Smooth muscle cell (in vitro differentiated cells): ENCODE data around the gene ARHGEF12. TPM values are rescaled to one million over a fixed set of nuclear protein-coding genes. Genes with fewer than 3 reads are reported as not detected.
"Not testable (repeated sequence)": the region's sequence is repeated elsewhere in the genome, so short reads cannot be mapped to it uniquely, and the experiment has no call there.

ENCODE experiments used
- DNase-seq: peaks from one replicate; lab custom pipeline; 2025; ENCODE audit not compliant: unreplicated experiment; lab: John Stamatoyannopoulos, UW
- H2AFZ ChIP-seq: fragments of 200-600 bp; sonication (generic); 2 replicates; pipeline ENCODE4 v1.6.0; 2016; ENCODE audit warnings: antibody characterized with exemption, low read depth, mild to moderate bottlenecking
- H3F3A ChIP-seq: fragments of 200-600 bp; sonication (generic); 2 replicates; pipeline ENCODE4 v1.6.0; 2017; ENCODE audit warnings: antibody characterized with exemption, low read depth
- H3K27ac ChIP-seq: fragments of 200-600 bp; sonication (generic); 2 replicates; pipeline ENCODE4 v1.5.1; 2016; ENCODE audit warnings: low read depth, mild to moderate bottlenecking
- H3K27me3 ChIP-seq: fragments of 200-600 bp; sonication (generic); 2 replicates; pipeline ENCODE4 v1.6.1; 2016; ENCODE audit warnings: low read depth, mild to moderate bottlenecking
- H3K36me3 ChIP-seq: fragments of 200-600 bp; sonication (generic); 2 replicates; pipeline ENCODE4 v1.5.1; 2016; ENCODE audit warnings: low read depth
- H3K4me1 ChIP-seq: fragments of 200-600 bp; sonication (generic); 2 replicates; pipeline ENCODE4 v1.5.1; 2016; ENCODE audit warnings: low read depth
- H3K4me2 ChIP-seq: fragments of 200-600 bp; sonication (generic); 2 replicates; pipeline ENCODE4 v1.6.0; 2016; ENCODE audit warnings: mild to moderate bottlenecking
- H3K4me3 ChIP-seq: fragments of 200-600 bp; sonication (generic); 2 replicates; pipeline ENCODE4 v1.5.1; 2016; ENCODE audit warnings: mild to moderate bottlenecking
- H3K79me2 ChIP-seq: fragments of 200-600 bp; sonication (generic); 2 replicates; pipeline ENCODE4 v1.6.0; 2016; ENCODE audit warnings: low read depth, mild to moderate bottlenecking
- H3K9ac ChIP-seq: fragments of 200-600 bp; sonication (generic); 2 replicates; pipeline ENCODE4 v1.6.0; 2016; ENCODE audit warnings: low read depth
- H3K9me3 ChIP-seq: fragments of 200-600 bp; sonication (generic); replicated peaks from 2 replicates; pipeline ENCODE4 v1.5.1; 2016; ENCODE audit warnings: low read depth
- H4K20me1 ChIP-seq: fragments of 200-600 bp; sonication (generic); 2 replicates; pipeline ENCODE4 v1.6.0; 2016; ENCODE audit warnings: low read depth
- WGBS: methylation state at CpG from one replicate; pipeline ENCODE4 v1.1.7; 2016; ENCODE audit warnings: low lambda C conversion rate; 5-methylcytosine and 5-hydroxymethylcytosine counted together
- polyA plus RNA-seq: library from polyadenylated mRNA; unstranded; fragments of >200 nt; fragmentation: Nextera tagmentation; extraction: Ambion mirVana; gene quantifications from 2 replicates; pipeline ENCODE4 v1.2.1, GENCODE V29; 2016
- total RNA-seq: library from RNA; depleted of rRNA; stranded (reverse); fragments of >200 nt; gene quantifications from 2 replicates; pipeline ENCODE4 v1.2.3, GENCODE V29; 2014
- TF ChIP-seq, protein P1 (sequence below): fragments of 200-600 bp; sonication (generic); IDR thresholded peaks from 2 replicates; pipeline ENCODE4 v1.5.1; 2017; ENCODE audit warnings: borderline replicate concordance, mild to moderate bottlenecking, antibody characterized with exemption; ENCODE audit not compliant: insufficient read depth, poor library complexity, severe bottlenecking

The ARHGEF12 gene
- total and polyA plus RNA-seq, 2 experiments from 2014 or later, result 24.6 to 89.4 TPM

DNA sequence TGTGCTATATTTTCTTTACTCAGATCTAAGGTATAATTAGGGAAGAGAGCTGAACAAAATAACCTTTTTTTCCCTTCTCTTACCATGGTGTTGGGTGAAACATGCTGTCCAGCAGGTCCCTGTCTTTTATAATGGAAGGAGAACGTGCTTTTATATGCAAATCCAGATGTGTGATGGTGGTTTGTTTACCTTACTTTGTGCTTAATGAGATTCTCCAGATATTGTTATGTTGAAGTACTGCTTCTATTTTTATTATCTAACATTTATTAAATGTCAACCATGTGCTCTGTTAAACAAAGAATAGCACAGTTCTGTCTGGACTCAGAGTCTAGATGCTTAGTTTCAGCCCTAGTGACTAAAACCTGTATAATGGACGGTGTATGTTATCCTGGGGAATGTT lies 165.2 kb downstream of the ARHGEF12 start:
- Histone ChIP-seq H3K4me2 (no peak overlapping the region), H4K20me1 (no peaks in the 10 kb centered on the region), H3K4me3 (no peak overlapping the region), H2AFZ (no peak overlapping the region), H3F3A (no peaks in the 10 kb centered on the region), H3K27ac (no peak overlapping the region), H3K27me3 (peaks cover 26% of the 10 kb centered on the region), H3K4me1 (no peaks in the 10 kb centered on the region), H3K79me2 (no peaks in the 10 kb centered on the region), H3K9me3 (no peaks in the 10 kb centered on the region), H3K9ac (no peak overlapping the region), H3K36me3 (no peaks in the 10 kb centered on the region)
- TF ChIP-seq, protein P1, sequence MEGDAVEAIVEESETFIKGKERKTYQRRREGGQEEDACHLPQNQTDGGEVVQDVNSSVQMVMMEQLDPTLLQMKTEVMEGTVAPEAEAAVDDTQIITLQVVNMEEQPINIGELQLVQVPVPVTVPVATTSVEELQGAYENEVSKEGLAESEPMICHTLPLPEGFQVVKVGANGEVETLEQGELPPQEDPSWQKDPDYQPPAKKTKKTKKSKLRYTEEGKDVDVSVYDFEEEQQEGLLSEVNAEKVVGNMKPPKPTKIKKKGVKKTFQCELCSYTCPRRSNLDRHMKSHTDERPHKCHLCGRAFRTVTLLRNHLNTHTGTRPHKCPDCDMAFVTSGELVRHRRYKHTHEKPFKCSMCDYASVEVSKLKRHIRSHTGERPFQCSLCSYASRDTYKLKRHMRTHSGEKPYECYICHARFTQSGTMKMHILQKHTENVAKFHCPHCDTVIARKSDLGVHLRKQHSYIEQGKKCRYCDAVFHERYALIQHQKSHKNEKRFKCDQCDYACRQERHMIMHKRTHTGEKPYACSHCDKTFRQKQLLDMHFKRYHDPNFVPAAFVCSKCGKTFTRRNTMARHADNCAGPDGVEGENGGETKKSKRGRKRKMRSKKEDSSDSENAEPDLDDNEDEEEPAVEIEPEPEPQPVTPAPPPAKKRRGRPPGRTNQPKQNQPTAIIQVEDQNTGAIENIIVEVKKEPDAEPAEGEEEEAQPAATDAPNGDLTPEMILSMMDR, result no peak
- DNase-seq, result no peak
- WGBS, result 64% methylated on average over 2 of the region's 2 CpGs

DNA sequence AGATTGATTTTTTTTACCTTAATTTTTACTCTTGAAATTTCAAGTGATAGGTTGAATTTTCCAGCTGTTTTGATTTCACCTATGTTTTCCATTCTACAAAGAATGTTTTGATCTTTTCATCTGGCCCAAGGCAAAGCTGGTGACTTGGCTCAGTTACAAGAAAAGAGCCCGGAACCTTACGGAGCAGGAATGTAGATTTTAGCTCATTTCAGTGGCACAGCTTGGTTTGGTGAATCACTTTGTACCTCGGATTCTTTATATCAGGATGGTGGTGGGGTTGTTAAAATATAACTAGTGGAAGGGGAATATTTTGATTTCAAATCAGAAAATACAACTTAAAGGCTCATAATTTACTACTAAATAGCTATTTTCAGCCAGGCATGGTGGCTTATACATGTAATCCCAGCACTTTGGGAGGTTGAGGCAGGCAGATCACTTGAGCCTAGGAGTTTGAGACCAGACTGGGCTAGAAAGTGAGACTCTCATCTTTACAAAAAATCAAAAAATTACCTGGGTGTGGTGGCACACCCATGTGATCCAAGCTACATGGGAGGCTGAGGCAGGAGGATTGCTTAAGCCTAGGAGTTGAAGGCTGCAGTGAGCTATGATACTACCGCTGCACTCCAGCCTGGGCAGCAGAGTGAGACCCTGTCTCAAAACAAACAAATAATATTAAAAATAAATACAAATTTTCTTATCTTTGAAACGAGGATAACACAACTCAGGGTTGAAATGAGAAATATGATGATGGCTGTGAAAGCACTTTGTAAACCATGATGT lies 166.0 kb downstream of the ARHGEF12 start:
- Histone ChIP-seq H3K4me1 (no peaks in the 10 kb centered on the region), H3K4me3 (no peak overlapping the region), H2AFZ (no peak overlapping the region), H3K27ac (no peak overlapping the region), H3K4me2 (no peak overlapping the region), H3K9ac (no peak overlapping the region), H4K20me1 (no peaks in the 10 kb centered on the region), H3K79me2 (no peaks in the 10 kb centered on the region), H3K9me3 (no peaks in the 10 kb centered on the region), H3K36me3 (no peaks in the 10 kb centered on the region), H3K27me3 (peaks cover 30% of the 10 kb centered on the region), H3F3A (no peaks in the 10 kb centered on the region)
- no peak for DNase-seq
- TF ChIP-seq, protein P1, result no peak
- whole genome bisulfite sequencing, result 90% methylated on average over 5 of the region's 5 CpGs

DNA sequence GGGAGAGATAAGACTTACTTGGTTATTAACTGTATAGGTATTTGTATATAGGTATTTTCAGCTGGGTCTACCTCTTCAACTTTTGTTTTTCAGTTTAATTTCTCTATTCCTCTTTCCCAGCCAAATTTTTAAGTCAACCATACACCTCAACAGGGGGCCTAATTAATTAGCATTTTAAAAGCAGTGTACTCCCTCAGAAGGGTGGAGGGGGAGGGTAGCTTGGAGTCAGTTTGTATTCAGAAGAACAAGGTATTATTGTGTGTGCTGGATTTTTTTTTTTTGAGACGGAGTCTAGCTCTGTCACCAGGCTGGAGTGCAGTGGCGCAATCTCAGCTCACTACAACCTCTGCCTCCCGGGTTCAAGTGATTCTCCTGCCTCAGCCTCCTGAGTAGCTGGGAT lies 167.3 kb downstream of the ARHGEF12 start:
- H3K79me2 ChIP-seq, H2AFZ ChIP-seq, H3K9ac ChIP-seq, H3F3A ChIP-seq, H3K4me1 ChIP-seq, H3K4me3 ChIP-seq, H3K4me2 ChIP-seq, H4K20me1 ChIP-seq, DNase-seq, H3K9me3 ChIP-seq, H3K27ac ChIP-seq, H3K36me3 ChIP-seq: not testable (repeated sequence)
- 66% methylated on average over 3 of the region's 3 CpGs for WGBS
- H3K27me3 ChIP-seq, result peaks cover 42% of the 10 kb centered on the region

- Histone ChIP-seq H4K20me1 (no peaks in the 10 kb centered on the region), H3K9me3 (no peaks in the 10 kb centered on the region), H3K79me2 (no peaks in the 10 kb centered on the region), H3K9ac (no peak overlapping the region), H2AFZ (no peak overlapping the region), H3K4me1 (no peaks in the 10 kb centered on the region), H3F3A (no peaks in the 10 kb centered on the region), H3K27ac (no peak overlapping the region), H3K36me3 (no peaks in the 10 kb centered on the region), H3K4me3 (no peak overlapping the region), H3K27me3 (peaks cover 56% of the 10 kb centered on the region), H3K4me2 (no peak overlapping the region)
- DNase-seq, result no peak
- 92% methylated on average over 7 of the region's 7 CpGs for WGBS
- TF ChIP-seq, protein P1, result no peak
These were observed 169.7 kb downstream of the ARHGEF12 start for GRCh38 chr11:120505801-120506425.
